HUES6 (cell line): ENCODE measurements around the gene PLA2G1B.

Experiments
- H3K27ac ChIP-seq: 2 replicates; pipeline ENCODE4 v1.7.0; 2013; ENCODE audit warnings: low read depth, mild to moderate bottlenecking, low read length, inconsistent platforms
- H3K27me3 ChIP-seq: 2 replicates; pipeline ENCODE4 v1.6.1; 2013; ENCODE audit warnings: low read length; ENCODE audit not compliant: control insufficient read depth, insufficient read depth
- H3K36me3 ChIP-seq: 2 replicates; pipeline ENCODE4 v1.6.1; 2013; ENCODE audit warnings: low read length; ENCODE audit not compliant: control insufficient read depth, insufficient read depth
- H3K4me1 ChIP-seq: 2 replicates; pipeline ENCODE4 v1.6.1; 2013; ENCODE audit warnings: low read length; ENCODE audit not compliant: control insufficient read depth, insufficient read depth
- H3K4me3 ChIP-seq: 2 replicates; pipeline ENCODE4 v1.5.1; 2013; ENCODE audit warnings: low read depth, low read length
- H3K9ac ChIP-seq: one replicate; pipeline ENCODE4 v1.6.1; 2013; ENCODE audit warnings: mild to moderate bottlenecking, low read length
- H3K9me3 ChIP-seq: 2 replicates; pipeline ENCODE4 v1.6.1; 2013; ENCODE audit warnings: low read depth, low read length; ENCODE audit not compliant: control insufficient read depth, insufficient read depth

The PLA2G1B gene

DNA sequence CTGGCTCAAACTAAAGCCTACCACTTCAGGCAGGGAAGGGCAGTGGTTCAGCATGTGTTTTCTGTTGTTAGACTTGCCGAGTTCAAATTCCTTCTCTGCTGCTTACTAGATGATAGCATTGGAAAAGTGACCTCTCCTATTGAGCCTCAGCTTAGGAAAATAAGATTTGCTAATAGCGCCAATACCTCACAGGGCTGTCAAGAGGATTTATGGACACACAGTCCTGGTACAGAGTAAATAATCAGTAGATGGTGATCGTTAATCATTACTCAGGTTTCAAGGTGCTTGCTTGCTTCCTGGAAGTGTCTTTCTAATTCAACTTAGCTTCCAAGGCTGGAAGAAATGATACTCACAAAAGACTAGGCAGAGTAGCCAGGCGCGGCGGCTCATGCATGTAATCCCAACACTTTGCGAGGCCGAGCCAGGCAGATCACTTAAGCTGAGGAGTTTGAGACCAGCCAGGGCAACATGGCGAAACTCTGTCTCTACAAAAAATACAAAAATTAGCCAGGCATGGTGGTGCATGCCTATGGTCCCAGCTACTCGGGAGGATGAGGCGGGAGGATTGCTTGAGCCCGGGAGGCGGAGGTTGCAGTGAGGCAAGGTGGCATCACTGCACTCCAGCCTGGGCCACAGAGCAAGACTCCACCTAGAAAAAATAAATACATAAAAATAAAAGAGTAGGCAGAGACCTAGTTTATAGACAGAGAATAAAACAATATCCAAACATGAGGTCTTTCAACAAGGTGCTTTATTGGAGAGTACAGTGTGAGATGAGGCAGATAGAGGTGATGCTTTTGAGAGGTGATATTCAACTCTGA, 6.0 kb downstream of the PLA2G1B start:
- no peaks in the 10 kb centered on the region for H3K27me3 ChIP-seq
- no peaks in the 10 kb centered on the region for H3K36me3 ChIP-seq

DNA sequence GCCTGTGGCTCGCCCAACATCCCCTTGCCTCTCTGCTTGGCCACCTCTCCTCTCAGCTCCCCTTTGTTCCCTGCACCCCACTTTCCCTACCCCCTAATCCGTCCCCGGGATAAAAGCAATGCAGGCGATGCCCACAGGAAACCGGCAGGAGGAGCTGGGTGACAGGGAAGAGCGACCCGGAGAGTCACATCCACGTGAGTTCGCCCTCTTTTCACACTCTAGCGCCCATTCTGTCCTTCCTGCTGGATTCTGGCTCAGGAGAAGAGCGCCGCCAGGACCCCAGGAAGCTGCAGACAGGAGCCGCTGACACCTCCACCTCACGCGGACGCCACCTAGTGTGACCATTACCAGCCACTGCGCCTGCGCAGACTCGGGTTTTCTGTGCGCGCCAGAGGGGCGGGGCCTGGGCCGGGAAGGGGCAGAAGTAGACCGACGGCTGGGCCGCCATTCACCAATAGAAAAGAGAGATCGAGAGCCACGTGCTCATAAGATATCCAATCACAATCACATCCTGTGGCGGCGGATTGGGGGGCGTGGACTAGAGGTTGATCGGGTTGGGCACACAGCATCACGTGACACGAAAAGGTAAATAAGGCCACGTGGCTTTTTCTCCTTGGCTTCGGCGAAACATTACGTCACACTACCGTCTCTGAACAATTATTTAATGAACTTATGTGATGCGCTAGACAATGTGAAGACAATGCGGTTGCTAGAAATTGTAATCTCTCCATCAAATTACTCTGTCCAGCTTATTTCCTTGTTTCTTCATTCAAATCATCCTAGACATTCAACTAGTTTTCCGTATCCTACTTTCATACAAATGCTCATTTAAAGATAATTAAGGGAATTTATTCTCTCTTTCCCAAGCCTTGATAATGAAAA, 10.1 kb downstream of the PLA2G1B start:
- Histone ChIP-seq H3K27ac (peak overlapping the region; percentile 19; the same call in 1 of the 2 replicates), H3K36me3 (no peaks in the 10 kb centered on the region), H3K9ac (peak overlapping the region; percentile 81), H3K4me1 (peaks cover 6% of the 10 kb centered on the region; the same call in 1 of the 2 replicates), H3K4me3 (peak overlapping the region; percentile 66), H3K9me3 (no peaks in the 10 kb centered on the region), H3K27me3 (no peaks in the 10 kb centered on the region)

More for the DNA sequence above, 6.0 kb downstream of the PLA2G1B start:
- H3K4me3 ChIP-seq, result no peak overlapping the region
- peaks cover 6% of the 10 kb centered on the region; the same call in 1 of the 2 replicates for H3K4me1 ChIP-seq
- no peak overlapping the region for H3K9ac ChIP-seq
- H3K9me3 ChIP-seq, result no peaks in the 10 kb centered on the region
- H3K27ac ChIP-seq, result no peak overlapping the region

DNA sequence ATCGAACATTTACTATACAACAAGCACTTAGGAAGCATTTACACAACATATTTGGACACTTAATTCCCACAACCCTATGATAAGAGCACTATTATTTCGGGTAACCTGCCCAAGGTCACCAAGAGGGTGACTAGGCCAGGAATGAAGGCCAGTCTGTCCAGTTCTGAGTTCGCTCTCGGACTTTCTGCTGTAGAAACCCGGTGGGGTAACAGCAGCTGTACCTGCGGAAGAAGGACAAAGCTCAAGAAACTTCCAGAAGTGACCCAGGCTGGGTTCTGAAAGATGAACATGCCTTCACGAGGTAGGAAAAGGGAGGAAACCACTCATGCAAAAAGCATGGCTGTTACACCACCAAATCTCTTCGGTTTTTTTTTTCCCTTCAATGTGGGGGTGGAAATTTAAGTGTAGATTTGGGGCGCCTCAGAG, 10.8 kb downstream of the PLA2G1B start:
- no peaks in the 10 kb centered on the region for H3K9me3 ChIP-seq
- H3K36me3 ChIP-seq, result no peaks in the 10 kb centered on the region
- peaks cover 6% of the 10 kb centered on the region; the same call in 1 of the 2 replicates for H3K4me1 ChIP-seq
- peak overlapping the region; percentile 19; the same call in 1 of the 2 replicates for H3K27ac ChIP-seq
- peak overlapping the region; percentile 66 for H3K4me3 ChIP-seq
- peak overlapping the region; percentile 81 for H3K9ac ChIP-seq
- H3K27me3 ChIP-seq, result no peaks in the 10 kb centered on the region

DNA sequence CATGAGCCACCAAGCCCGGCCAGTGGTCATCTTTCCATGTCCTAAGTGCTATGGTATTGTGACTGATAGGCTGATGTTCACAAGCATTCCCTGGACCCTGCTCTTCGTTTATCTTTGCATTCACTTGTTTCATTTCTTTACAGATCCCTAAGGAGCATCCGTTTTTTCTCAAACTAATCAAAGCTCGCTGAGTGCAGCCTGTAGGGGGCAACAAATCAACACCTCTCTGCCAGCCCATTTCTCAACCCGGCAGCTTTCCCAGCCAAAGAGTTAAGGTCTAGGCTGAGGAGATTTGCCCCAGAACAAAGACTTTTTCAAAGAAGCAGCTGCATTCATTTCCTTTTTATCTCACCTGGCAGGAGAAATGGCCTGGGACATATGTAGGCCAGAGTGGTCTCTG, 13.4 kb downstream of the PLA2G1B start:
- H3K9me3 ChIP-seq, result no peaks in the 10 kb centered on the region
- H3K36me3 ChIP-seq, result no peaks in the 10 kb centered on the region
- H3K4me3 ChIP-seq, result no peak overlapping the region
- no peak overlapping the region for H3K27ac ChIP-seq
- H3K27me3 ChIP-seq, result no peaks in the 10 kb centered on the region
- H3K9ac ChIP-seq, result no peak overlapping the region
- peaks cover 6% of the 10 kb centered on the region; the same call in 1 of the 2 replicates for H3K4me1 ChIP-seq

DNA sequence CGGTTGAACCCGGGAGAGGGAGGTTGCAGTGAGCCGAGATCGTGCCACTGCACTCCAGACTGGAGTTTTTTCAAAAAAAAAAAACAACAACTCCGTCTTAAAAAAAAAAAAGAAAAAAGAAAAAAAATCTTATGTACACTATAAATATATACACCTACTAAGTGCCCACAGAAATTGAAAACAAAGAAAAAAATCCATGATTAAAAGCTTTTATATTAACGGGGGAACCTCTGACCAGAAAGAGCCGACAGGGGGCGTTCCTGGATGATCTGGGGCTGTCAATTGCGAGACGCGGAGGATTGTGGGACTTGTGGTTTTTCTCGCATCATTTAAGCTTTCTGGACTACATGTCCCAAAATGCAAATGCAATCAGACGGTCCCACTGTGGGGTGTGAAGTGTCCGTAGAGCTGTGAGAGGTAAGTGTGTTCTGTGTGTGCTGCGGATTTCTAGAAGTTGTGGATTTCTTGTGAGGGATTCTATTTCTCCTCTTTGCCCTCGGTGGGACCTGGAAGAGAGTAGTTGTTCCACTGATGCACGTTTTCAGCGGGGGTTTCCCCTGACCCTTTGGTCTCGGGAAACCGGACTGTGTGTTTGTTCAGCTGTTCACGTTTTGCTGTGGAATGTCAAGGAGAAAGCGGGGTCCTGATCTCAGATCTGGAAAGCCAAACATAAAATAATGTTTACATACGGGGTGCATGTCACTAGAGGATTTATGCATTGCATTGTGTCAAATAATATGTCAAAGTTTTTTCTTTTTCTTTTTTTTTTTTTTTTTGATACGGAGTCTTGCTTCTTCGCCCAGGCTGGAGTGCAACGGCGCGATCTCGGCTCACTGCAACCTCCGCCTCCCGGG, 25.4 kb downstream of the PLA2G1B start, which contains the start of gene SIRT4:
Gene SIRT4 (plus strand): TSS at position 360 of the 854 bp plus-strand sequence. CDS start 1,241 bp downstream, outside the sequence.
- peak within 1 kb of the TSS; percentile 82 for H3K27ac ChIP-seq
- H3K27me3 ChIP-seq, result no peaks in the 10 kb centered on the region
- H3K4me3 ChIP-seq, result peak within 1 kb of the TSS; percentile 78
- peak within 1 kb of the TSS; percentile 89 for H3K9ac ChIP-seq
- no peaks in the 10 kb centered on the region for H3K9me3 ChIP-seq
- no peaks in the 10 kb centered on the region for H3K36me3 ChIP-seq
- H3K4me1 ChIP-seq, result no peaks in the 10 kb centered on the region

DNA sequence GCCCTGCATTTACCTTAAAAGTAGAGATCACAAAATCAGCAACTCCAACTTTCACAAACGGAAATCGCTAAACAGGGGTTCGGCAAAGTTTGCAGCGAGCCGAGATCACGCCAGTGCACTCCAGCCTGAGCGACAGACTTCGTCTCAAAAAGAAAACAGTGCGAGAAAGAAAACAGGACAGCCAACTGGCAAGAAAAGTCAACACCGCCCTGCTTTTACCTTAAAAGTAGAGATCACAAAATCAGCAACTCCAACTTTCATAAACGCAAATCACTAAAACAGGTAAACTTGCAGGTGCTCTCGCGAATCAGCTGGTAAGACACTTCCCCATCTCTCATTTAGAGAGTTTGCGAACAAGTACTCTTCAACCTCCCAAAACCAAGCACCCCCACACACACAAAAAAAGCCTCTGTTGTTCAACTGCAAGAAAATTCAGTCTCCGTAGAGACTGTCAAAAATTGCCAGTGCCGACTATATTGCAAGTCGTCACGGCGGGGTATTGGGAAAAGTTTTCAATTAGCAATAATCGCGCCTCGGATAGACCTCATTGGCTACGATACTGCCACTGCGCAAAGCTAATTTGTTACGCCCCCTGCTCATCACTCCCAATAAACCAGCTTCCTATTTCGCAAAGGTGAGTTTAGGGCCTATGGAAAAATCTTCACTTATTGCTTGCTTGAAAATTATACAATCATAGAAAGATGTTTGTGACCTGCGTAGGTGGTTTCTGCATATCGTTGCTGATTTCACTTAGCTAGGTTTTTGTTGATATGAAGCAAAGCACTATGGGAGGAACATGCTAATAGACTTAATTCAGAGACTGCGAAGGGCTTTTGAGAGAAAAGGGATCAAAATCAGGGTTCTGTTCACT, 34.7 kb downstream of the PLA2G1B start, which contains the start of gene RNU4-1:
Gene RNU4-1 (minus strand): TSS at position 577 of the 871 bp plus-strand sequence.
- Histone ChIP-seq H3K9me3 (no peaks in the 10 kb centered on the region), H3K27me3 (no peaks in the 10 kb centered on the region), H3K9ac (peak within 1 kb of the TSS; percentile 98), H3K27ac (peak within 1 kb of the TSS; percentile 100), H3K4me3 (peak within 1 kb of the TSS; percentile 57), H3K4me1 (peaks cover 12% of the 10 kb centered on the region; the same call in 1 of the 2 replicates), H3K36me3 (no peaks in the 10 kb centered on the region)

DNA sequence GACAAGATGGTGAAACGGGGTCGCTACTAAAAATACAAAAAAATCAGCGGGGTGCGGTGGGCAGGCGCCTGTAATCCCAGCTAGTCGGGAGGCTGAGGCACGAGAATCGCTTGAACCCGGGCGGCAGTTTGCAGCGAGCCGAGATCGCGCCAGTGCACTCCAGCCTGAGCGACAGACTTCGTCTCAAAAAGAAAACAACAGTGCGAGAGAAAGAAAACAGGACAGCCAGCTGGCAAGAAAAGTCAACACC, 35.2 kb downstream of the PLA2G1B start:
- no peaks in the 10 kb centered on the region for H3K27me3 ChIP-seq
- no peaks in the 10 kb centered on the region for H3K9me3 ChIP-seq
- H3K4me1 ChIP-seq, result peaks cover 12% of the 10 kb centered on the region; the same call in 1 of the 2 replicates
- peak overlapping the region; percentile 91 for H3K9ac ChIP-seq
- H3K4me3 ChIP-seq, result peak overlapping the region; percentile 57
- peak overlapping the region; percentile 99 for H3K27ac ChIP-seq
- no peaks in the 10 kb centered on the region for H3K36me3 ChIP-seq

DNA sequence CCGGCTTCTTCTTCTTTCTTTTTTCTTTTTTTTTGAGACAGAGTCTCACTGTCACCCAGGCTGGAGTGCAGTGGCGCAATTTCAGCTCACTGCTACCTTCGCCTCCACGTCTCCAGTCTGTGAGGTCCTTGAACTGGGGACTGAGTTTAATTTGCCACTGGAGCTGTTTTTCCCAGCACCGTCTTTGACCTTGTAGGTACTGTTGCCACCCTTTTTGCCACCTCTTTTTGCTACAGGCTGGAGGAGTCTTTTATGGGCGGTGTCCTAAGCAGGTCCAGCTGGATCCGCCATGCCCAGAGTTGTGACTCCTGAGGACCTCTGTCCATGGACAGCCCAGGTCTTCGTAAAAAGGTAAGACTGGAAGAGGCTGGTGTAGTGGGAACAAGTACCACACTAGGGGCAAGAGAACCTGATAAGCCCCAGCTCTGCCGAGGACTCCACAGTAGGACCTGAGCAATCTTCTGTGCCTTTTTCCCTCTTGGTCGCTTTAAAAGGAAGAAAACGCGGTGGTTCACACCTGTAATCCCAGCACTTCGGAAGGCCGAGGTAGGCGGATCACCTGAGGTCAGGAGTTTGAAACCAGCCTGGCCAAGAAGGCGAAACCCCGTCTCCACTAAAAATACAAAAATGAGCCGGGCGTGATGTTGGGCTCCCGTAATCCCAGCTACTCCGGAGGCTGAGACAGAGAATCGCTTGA, 36.8 kb downstream of the PLA2G1B start:
- Histone ChIP-seq H3K9ac (peak overlapping the region; percentile 63), H3K27ac (peak overlapping the region; percentile 49; the same call in 1 of the 2 replicates), H3K9me3 (no peaks in the 10 kb centered on the region), H3K27me3 (no peaks in the 10 kb centered on the region), H3K4me1 (peaks cover 16% of the 10 kb centered on the region; the same call in 1 of the 2 replicates), H3K36me3 (no peaks in the 10 kb centered on the region), H3K4me3 (peak overlapping the region; percentile 53)

DNA sequence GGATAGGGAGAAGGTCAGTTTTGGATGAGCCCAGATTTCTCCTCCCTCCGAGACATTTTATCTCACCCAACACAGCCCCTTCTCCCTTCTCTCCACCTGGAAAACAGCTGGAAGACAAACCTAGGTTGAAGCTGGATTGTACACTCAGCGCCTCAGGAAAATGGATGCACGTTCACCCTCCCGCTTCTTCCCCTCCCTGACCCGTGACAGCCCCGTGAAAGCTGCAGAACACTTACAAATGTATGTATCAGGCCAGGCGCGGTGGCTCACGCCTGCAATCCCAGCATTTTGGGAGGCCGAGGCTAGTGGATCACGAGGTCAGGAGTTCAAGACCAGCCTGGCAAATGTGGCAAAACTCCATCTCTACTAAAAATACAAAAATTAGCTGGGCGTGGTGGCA, 40.1 kb downstream of the PLA2G1B start:
- Histone ChIP-seq H3K4me3 (no peak overlapping the region), H3K9ac (no peak overlapping the region), H3K36me3 (no peaks in the 10 kb centered on the region), H3K9me3 (no peaks in the 10 kb centered on the region), H3K27me3 (no peaks in the 10 kb centered on the region), H3K27ac (no peak overlapping the region), H3K4me1 (peaks cover 13% of the 10 kb centered on the region; the same call in 1 of the 2 replicates)
